ENCODE measurements around the gene GABRD.

Gene GABRD

GRCh38 chr1:2019172-2019543, at the start of gene GABRD:
Gene GABRD, plus strand, starts transcription at chr1:2019345. Its CDS starts 79 bp downstream, at chr1:2019424.
- TF ChIP-seq CTCF (IDR thresholded peaks at IDR 0.05; ENCODE audit: borderline replicate concordance, control extremely low read depth, extremely low read depth, insufficient read depth, missing control alignments), result no peak
- peak; percentile 62 for DNase-seq (ENCODE audit: low spot score)
- in situ Hi-C loops (cut with MboI; ENCODE audit: low sequenced_read_pairs, unreplicated experiment), result no loop called here

- no peak for TF ChIP-seq CTCF (IDR thresholded peaks at IDR 0.05; ENCODE audit: borderline replicate concordance, control extremely low read depth, extremely low read depth, insufficient read depth, missing control alignments)
- in situ Hi-C loops (cut with MboI; ENCODE audit: low sequenced_read_pairs, unreplicated experiment), result no loop called here
- DNase-seq (ENCODE audit: low spot score), result no peak
Observed at GRCh38 chr1:1969505-1969900, 49.6 kb upstream of the GABRD start.

GRCh38 chr1:1969953-1970716, 49.0 kb upstream of the GABRD start:
- in situ Hi-C loops (cut with MboI; ENCODE audit: low sequenced_read_pairs, unreplicated experiment), result no loop called here
- TF ChIP-seq CTCF (IDR thresholded peaks at IDR 0.05; ENCODE audit: borderline replicate concordance, control extremely low read depth, extremely low read depth, insufficient read depth, missing control alignments), result no peak
- DNase-seq (ENCODE audit: low spot score), result no peak

- DNase-seq (ENCODE audit: low spot score), result no peak
- in situ Hi-C loops (cut with MboI; ENCODE audit: low sequenced_read_pairs, unreplicated experiment), result no loop called here
- TF ChIP-seq CTCF (IDR thresholded peaks at IDR 0.05; ENCODE audit: borderline replicate concordance, control extremely low read depth, extremely low read depth, insufficient read depth, missing control alignments), result no peak
Observed at GRCh38 chr1:1971017-1971416, 48.1 kb upstream of the GABRD start.

GRCh38 chr1:1971688-1972087, 47.5 kb upstream of the GABRD start:
- in situ Hi-C loops (cut with MboI; ENCODE audit: low sequenced_read_pairs, unreplicated experiment), result no loop called here
- DNase-seq (ENCODE audit: low spot score), result no peak
- no peak for TF ChIP-seq CTCF (IDR thresholded peaks at IDR 0.05; ENCODE audit: borderline replicate concordance, control extremely low read depth, extremely low read depth, insufficient read depth, missing control alignments)

GRCh38 chr1:1972976-1973715, 46.0 kb upstream of the GABRD start:
- in situ Hi-C loops (cut with MboI; ENCODE audit: low sequenced_read_pairs, unreplicated experiment), result no loop called here

More at GRCh38 chr1:1972976-1973715, 46.0 kb upstream of the GABRD start:
- no peak for DNase-seq (ENCODE audit: low spot score)
- no peak for TF ChIP-seq CTCF (IDR thresholded peaks at IDR 0.05; ENCODE audit: borderline replicate concordance, control extremely low read depth, extremely low read depth, insufficient read depth, missing control alignments)
